Smooth muscle cell (in vitro differentiated cells): ENCODE measurements around the gene WDR91. TPM values are rescaled to one million over a fixed set of nuclear protein-coding genes. Genes with fewer than 3 reads are reported as not detected.
"Not testable (repeated sequence)": the region's sequence is repeated elsewhere in the genome, so short reads cannot be mapped to it uniquely, and the experiment has no call there.

Source experiments
- DNase-seq: peaks from one replicate; lab custom pipeline; 2025; ENCODE audit not compliant: unreplicated experiment; lab: John Stamatoyannopoulos, UW
- H2AFZ ChIP-seq: fragments of 200-600 bp; sonication (generic); 2 replicates; pipeline ENCODE4 v1.6.0; 2016; ENCODE audit warnings: antibody characterized with exemption, low read depth, mild to moderate bottlenecking
- H3F3A ChIP-seq: fragments of 200-600 bp; sonication (generic); 2 replicates; pipeline ENCODE4 v1.6.0; 2017; ENCODE audit warnings: antibody characterized with exemption, low read depth
- H3K27ac ChIP-seq: fragments of 200-600 bp; sonication (generic); 2 replicates; pipeline ENCODE4 v1.5.1; 2016; ENCODE audit warnings: low read depth, mild to moderate bottlenecking
- H3K27me3 ChIP-seq: fragments of 200-600 bp; sonication (generic); 2 replicates; pipeline ENCODE4 v1.6.1; 2016; ENCODE audit warnings: low read depth, mild to moderate bottlenecking
- H3K36me3 ChIP-seq: fragments of 200-600 bp; sonication (generic); 2 replicates; pipeline ENCODE4 v1.5.1; 2016; ENCODE audit warnings: low read depth
- H3K4me1 ChIP-seq: fragments of 200-600 bp; sonication (generic); 2 replicates; pipeline ENCODE4 v1.5.1; 2016; ENCODE audit warnings: low read depth
- H3K4me2 ChIP-seq: fragments of 200-600 bp; sonication (generic); 2 replicates; pipeline ENCODE4 v1.6.0; 2016; ENCODE audit warnings: mild to moderate bottlenecking
- H3K4me3 ChIP-seq: fragments of 200-600 bp; sonication (generic); 2 replicates; pipeline ENCODE4 v1.5.1; 2016; ENCODE audit warnings: mild to moderate bottlenecking
- H3K79me2 ChIP-seq: fragments of 200-600 bp; sonication (generic); 2 replicates; pipeline ENCODE4 v1.6.0; 2016; ENCODE audit warnings: low read depth, mild to moderate bottlenecking
- H3K9ac ChIP-seq: fragments of 200-600 bp; sonication (generic); 2 replicates; pipeline ENCODE4 v1.6.0; 2016; ENCODE audit warnings: low read depth
- H3K9me3 ChIP-seq: fragments of 200-600 bp; sonication (generic); replicated peaks from 2 replicates; pipeline ENCODE4 v1.5.1; 2016; ENCODE audit warnings: low read depth
- H4K20me1 ChIP-seq: fragments of 200-600 bp; sonication (generic); 2 replicates; pipeline ENCODE4 v1.6.0; 2016; ENCODE audit warnings: low read depth
- WGBS: methylation state at CpG from one replicate; pipeline ENCODE4 v1.1.7; 2016; ENCODE audit warnings: low lambda C conversion rate; 5-methylcytosine and 5-hydroxymethylcytosine counted together
- polyA plus RNA-seq: library from polyadenylated mRNA; unstranded; fragments of >200 nt; fragmentation: Nextera tagmentation; extraction: Ambion mirVana; gene quantifications from 2 replicates; pipeline ENCODE4 v1.2.1, GENCODE V29; 2016
- total RNA-seq: library from RNA; depleted of rRNA; stranded (reverse); fragments of >200 nt; gene quantifications from 2 replicates; pipeline ENCODE4 v1.2.3, GENCODE V29; 2014
- TF ChIP-seq, protein P1 (sequence below): fragments of 200-600 bp; sonication (generic); IDR thresholded peaks from 2 replicates; pipeline ENCODE4 v1.5.1; 2017; ENCODE audit warnings: borderline replicate concordance, mild to moderate bottlenecking, antibody characterized with exemption; ENCODE audit not compliant: insufficient read depth, poor library complexity, severe bottlenecking

WDR91 gene
- total and polyA plus RNA-seq, 2 experiments from 2014 or later = 6.6 to 6.8 TPM

DNA sequence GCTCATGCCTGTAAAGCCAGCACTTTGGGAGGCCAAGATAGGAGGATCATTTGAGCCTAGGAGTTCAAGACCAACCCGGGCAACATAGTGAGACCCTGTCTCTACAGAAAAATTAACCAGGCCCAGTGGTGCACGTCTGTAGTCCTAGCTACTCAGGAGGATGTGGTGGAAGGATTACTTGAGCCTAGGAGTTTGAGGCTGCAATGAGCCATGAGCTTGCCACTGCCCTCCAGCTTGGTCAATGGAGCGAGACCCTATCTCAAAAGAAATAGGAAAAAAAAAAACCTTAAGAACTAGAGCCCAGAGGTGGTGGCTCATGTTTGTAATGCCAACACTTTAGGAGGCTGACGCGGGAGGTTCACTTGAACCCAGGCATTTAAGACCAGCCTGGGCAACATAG is 24.5 kb upstream of the WDR91 start:
- Histone ChIP-seq H3K27ac (no peak overlapping the region), H3K9ac (no peak overlapping the region), H3K4me2 (no peak overlapping the region), H3K9me3 (no peaks in the 10 kb centered on the region), H3K4me3 (no peak overlapping the region), H3K79me2 (no peaks in the 10 kb centered on the region), H3K36me3 (no peaks in the 10 kb centered on the region), H2AFZ (no peak overlapping the region), H3K27me3 (no peaks in the 10 kb centered on the region), H3K4me1 (no peaks in the 10 kb centered on the region), H3F3A (no peaks in the 10 kb centered on the region), H4K20me1 (no peaks in the 10 kb centered on the region)
- 94% methylated on average over 5 of the region's 5 CpGs for WGBS
- no peak for DNase-seq
- TF ChIP-seq, protein P1, sequence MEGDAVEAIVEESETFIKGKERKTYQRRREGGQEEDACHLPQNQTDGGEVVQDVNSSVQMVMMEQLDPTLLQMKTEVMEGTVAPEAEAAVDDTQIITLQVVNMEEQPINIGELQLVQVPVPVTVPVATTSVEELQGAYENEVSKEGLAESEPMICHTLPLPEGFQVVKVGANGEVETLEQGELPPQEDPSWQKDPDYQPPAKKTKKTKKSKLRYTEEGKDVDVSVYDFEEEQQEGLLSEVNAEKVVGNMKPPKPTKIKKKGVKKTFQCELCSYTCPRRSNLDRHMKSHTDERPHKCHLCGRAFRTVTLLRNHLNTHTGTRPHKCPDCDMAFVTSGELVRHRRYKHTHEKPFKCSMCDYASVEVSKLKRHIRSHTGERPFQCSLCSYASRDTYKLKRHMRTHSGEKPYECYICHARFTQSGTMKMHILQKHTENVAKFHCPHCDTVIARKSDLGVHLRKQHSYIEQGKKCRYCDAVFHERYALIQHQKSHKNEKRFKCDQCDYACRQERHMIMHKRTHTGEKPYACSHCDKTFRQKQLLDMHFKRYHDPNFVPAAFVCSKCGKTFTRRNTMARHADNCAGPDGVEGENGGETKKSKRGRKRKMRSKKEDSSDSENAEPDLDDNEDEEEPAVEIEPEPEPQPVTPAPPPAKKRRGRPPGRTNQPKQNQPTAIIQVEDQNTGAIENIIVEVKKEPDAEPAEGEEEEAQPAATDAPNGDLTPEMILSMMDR = no peak

DNA sequence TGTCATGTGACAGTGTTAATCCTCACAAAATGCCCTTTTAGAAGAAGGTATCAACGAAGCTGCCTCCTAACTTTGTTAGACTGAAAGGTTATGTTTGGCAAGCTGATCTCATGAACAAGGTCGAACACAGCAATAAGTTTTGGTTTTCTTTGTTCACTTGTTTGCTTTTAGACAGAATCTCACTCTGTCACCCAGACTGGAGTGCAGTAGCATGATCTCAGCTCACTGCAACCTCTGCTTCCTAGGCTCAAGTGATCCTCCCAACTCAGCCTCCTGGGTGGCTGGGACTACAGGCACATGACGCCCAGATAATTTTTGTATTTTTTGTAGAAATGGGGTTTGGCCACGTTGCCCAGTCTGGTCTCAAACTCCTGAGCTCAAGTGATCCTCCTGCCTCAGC is 23.4 kb upstream of the WDR91 start:
- TF ChIP-seq, protein P1 = no peak
- DNase-seq = no peak
- Histone ChIP-seq H3K27ac (no peak overlapping the region), H3K4me1 (no peaks in the 10 kb centered on the region), H2AFZ (no peak overlapping the region), H3K79me2 (no peaks in the 10 kb centered on the region), H3F3A (no peaks in the 10 kb centered on the region), H3K4me2 (no peak overlapping the region), H3K27me3 (no peaks in the 10 kb centered on the region), H3K9ac (no peak overlapping the region), H4K20me1 (no peaks in the 10 kb centered on the region), H3K9me3 (no peaks in the 10 kb centered on the region), H3K36me3 (no peaks in the 10 kb centered on the region), H3K4me3 (no peak overlapping the region)
- WGBS = 90% methylated on average over 4 of the region's 4 CpGs

DNA sequence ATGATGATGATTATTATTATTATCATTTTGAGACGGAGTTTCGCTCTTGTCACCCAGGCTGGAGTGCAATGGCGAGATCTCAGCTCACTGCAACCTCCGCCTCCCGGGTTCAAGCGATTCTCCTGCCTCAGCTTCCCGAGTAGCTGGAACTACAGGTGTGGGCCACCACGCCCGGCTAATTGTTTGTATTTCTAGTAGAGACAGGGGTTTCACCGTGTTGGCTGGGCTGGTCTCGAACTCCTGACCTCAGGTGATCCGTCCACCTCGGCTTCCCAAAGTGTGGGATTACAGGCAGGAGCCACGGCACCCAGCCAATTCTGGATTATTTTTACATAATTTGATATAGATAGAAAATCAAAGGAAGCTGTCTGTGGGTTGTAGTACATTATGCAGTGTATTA is 22.8 kb upstream of the WDR91 start:
- not testable (repeated sequence) for H3F3A ChIP-seq, H4K20me1 ChIP-seq, H3K36me3 ChIP-seq, H3K4me2 ChIP-seq, H3K4me1 ChIP-seq, H3K4me3 ChIP-seq, H3K27ac ChIP-seq, DNase-seq, H3K9me3 ChIP-seq, H2AFZ ChIP-seq, H3K9ac ChIP-seq, H3K79me2 ChIP-seq, H3K27me3 ChIP-seq
- 96% methylated on average over 14 of the region's 14 CpGs for WGBS

DNA sequence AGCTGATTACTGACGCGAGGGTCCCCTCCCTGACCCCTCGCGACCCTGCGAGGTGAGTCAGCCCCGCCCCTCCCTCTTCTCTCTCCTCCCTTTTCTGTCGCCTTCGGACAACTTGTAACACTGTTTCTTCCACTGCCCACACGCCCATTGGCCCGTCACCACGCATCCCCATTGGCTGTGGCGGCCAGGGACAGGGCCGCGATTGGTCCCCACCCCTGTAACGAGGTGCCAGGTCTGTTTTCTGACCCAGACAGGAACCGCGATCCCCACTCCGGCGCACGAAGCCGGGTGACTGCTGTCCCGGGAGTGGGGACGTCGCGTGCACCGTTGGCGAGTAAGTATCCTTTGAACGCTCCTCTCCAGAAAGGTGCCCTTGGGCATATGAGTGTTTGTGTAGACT is 22.2 kb upstream of the WDR91 start, which contains the start of gene STRA8:
Gene STRA8, plus strand, starts transcription at position 269 of the 400 bp plus-strand sequence. CDS start 6,687 bp downstream, outside the sequence.
- no peak within 1 kb of the TSS for H3K4me3 ChIP-seq
- no peaks in the 10 kb centered on the region for H3K9me3 ChIP-seq
- no peaks in the 10 kb centered on the region for H3K27me3 ChIP-seq
- H3K9ac ChIP-seq = no peak within 1 kb of the TSS
- no peak within 1 kb of the TSS for H3K4me2 ChIP-seq
- WGBS = 91% methylated on average over 27 of the region's 28 CpGs
- H3K36me3 ChIP-seq = no peaks in the 10 kb centered on the region
- TF ChIP-seq, protein P1 = no peak
- H2AFZ ChIP-seq = no peak within 1 kb of the TSS
- H4K20me1 ChIP-seq = no peaks in the 10 kb centered on the region
- no peak for DNase-seq
- H3K27ac ChIP-seq = no peak within 1 kb of the TSS
- H3K79me2 ChIP-seq = no peaks in the 10 kb centered on the region
- no peaks in the 10 kb centered on the region for H3K4me1 ChIP-seq
- no peaks in the 10 kb centered on the region for H3F3A ChIP-seq
